ENCODE results near the gene CYGB.

Gene CYGB

DNA sequence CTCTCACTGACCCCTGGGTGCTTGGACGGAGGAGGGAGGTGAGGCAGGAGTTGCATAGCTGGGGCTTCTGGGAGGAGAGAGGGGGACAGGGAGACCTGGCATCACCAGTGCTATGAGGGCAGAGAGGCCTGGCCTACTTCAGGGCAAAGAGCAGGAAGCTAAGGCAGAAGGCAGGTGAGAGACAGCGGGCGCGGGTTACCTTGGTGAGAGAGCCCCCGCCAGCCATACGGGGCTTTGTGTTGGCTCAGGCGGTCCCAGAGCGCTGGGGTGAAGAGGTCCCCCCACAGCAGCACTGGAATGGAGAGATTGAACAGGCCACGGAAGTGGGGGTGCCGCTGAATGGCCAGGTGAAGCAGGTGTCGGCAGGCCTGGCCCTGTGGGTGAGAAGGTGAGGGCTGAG, 36.7 kb upstream of the CYGB start:
- Histone ChIP-seq H3F3A (ENCODE audit: insufficient read depth) (no peaks in the 10 kb centered on the region), H3K9me2 (replicated peaks; ENCODE audit: insufficient read depth, low read length) (no peaks in the 10 kb centered on the region), H3K9ac (ENCODE audit: low read length) (no peak overlapping the region), H4K20me1 (ENCODE audit: low read depth, low read length) (no peaks in the 10 kb centered on the region), H3K36me3 (ENCODE audit: low read length) (no peaks in the 10 kb centered on the region), H3K9me3 (ENCODE audit: insufficient read depth, low read length) (no peaks in the 10 kb centered on the region), H3K27me3 (ENCODE audit: low read length) (no peaks in the 10 kb centered on the region), H3K79me2 (ENCODE audit: insufficient read depth, low read length) (no peaks in the 10 kb centered on the region), H3K4me3 (ENCODE audit: insufficient read depth, low read length, poor library complexity, severe bottlenecking) (no peak overlapping the region), H2AFZ (ENCODE audit: low read depth, low read length, severe bottlenecking) (no peak overlapping the region), H3K27ac (ENCODE audit: low read depth, low read length) (no peak overlapping the region), H3K4me2 (ENCODE audit: low read depth, low read length, poor library complexity, severe bottlenecking) (no peak overlapping the region)
- no peak for TF ChIP-seq EZH2phosphoT487 (conservative IDR thresholded peaks at IDR 0.05; ENCODE audit: low read length)
- no peak for TF ChIP-seq CTCF (IDR thresholded peaks at IDR 0.05; ENCODE audit: insufficient read depth, low read length, poor library complexity, severe bottlenecking)

- H4K20me1 ChIP-seq (ENCODE audit: low read depth, low read length) = no peaks in the 10 kb centered on the region
- no peak overlapping the region for H2AFZ ChIP-seq (ENCODE audit: low read depth, low read length, severe bottlenecking)
- H3K9me2 ChIP-seq (replicated peaks; ENCODE audit: insufficient read depth, low read length) = no peaks in the 10 kb centered on the region
- H3K79me2 ChIP-seq (ENCODE audit: insufficient read depth, low read length) = no peaks in the 10 kb centered on the region
- no peak overlapping the region for H3K9ac ChIP-seq (ENCODE audit: low read length)
- H3K27me3 ChIP-seq (ENCODE audit: low read length) = no peaks in the 10 kb centered on the region
- TF ChIP-seq CTCF (IDR thresholded peaks at IDR 0.05; ENCODE audit: insufficient read depth, low read length, poor library complexity, severe bottlenecking) = no peak
- no peak for TF ChIP-seq EZH2phosphoT487 (conservative IDR thresholded peaks at IDR 0.05; ENCODE audit: low read length)
- H3K9me3 ChIP-seq (ENCODE audit: insufficient read depth, low read length) = no peaks in the 10 kb centered on the region
- no peak overlapping the region for H3K4me3 ChIP-seq (ENCODE audit: insufficient read depth, low read length, poor library complexity, severe bottlenecking)
- H3K27ac ChIP-seq (ENCODE audit: low read depth, low read length) = no peak overlapping the region
- no peaks in the 10 kb centered on the region for H3F3A ChIP-seq (ENCODE audit: insufficient read depth)
- no peaks in the 10 kb centered on the region for H3K36me3 ChIP-seq (ENCODE audit: low read length)
- H3K4me2 ChIP-seq (ENCODE audit: low read depth, low read length, poor library complexity, severe bottlenecking) = no peak overlapping the region
Observed at GRCh38 chr17:76573096-76573495, 35.6 kb upstream of the CYGB start.

GRCh38 chr17:76572201-76572910, 34.8 kb upstream of the CYGB start:
- H3K4me2 ChIP-seq (ENCODE audit: low read depth, low read length, poor library complexity, severe bottlenecking) = no peak overlapping the region
- H3K4me3 ChIP-seq (ENCODE audit: insufficient read depth, low read length, poor library complexity, severe bottlenecking) = no peak overlapping the region
- H2AFZ ChIP-seq (ENCODE audit: low read depth, low read length, severe bottlenecking) = no peak overlapping the region
- H3K27me3 ChIP-seq (ENCODE audit: low read length) = no peaks in the 10 kb centered on the region
- H3K79me2 ChIP-seq (ENCODE audit: insufficient read depth, low read length) = no peaks in the 10 kb centered on the region
- no peak overlapping the region for H3K27ac ChIP-seq (ENCODE audit: low read depth, low read length)
- H3K9ac ChIP-seq (ENCODE audit: low read length) = no peak overlapping the region
- H3K9me3 ChIP-seq (ENCODE audit: insufficient read depth, low read length) = no peaks in the 10 kb centered on the region
- peaks cover 3% of the 10 kb centered on the region; the same call in 1 of the 2 replicates for H3F3A ChIP-seq (ENCODE audit: insufficient read depth)
- H4K20me1 ChIP-seq (ENCODE audit: low read depth, low read length) = no peaks in the 10 kb centered on the region
- TF ChIP-seq CTCF (IDR thresholded peaks at IDR 0.05; ENCODE audit: insufficient read depth, low read length, poor library complexity, severe bottlenecking) (no peak), EZH2phosphoT487 (conservative IDR thresholded peaks at IDR 0.05; ENCODE audit: low read length) (no peak)
- H3K36me3 ChIP-seq (ENCODE audit: low read length) = no peaks in the 10 kb centered on the region
- H3K9me2 ChIP-seq (replicated peaks; ENCODE audit: insufficient read depth, low read length) = no peaks in the 10 kb centered on the region
